NCI-H1105 (cell line): Measurements from ENCODE around the gene ZNF408.

Experiments used
- DNase-seq: peaks from one replicate; lab custom pipeline; 2025; lab: John Stamatoyannopoulos, UW

ZNF408 gene

GRCh38 chr11:46676436-46677158 is 24.2 kb upstream of the ZNF408 start:
- DNase-seq = no peak

DNA sequence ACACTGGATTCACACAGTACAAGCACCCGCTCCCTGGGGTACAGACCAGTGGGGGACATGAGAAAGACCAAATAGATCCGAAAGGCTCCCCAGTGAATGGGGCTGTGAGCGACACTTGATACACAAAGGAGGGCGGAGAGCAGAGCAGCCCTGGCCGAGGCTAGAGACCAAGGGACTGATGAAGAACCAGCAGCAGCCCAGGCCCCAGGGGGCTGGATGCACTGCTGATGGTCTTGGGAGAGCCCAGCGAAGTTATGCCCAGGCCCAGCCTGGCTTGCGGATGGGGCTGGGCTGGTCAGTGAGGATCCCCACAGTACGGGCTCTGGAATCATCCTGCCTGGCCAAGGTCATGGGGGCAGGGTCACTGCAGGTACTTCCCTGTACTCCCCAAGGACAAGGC is 23.7 kb upstream of the ZNF408 start:
- no peak for DNase-seq

GRCh38 chr11:46677991-46678740 is 22.7 kb upstream of the ZNF408 start:
- no peak for DNase-seq

DNA sequence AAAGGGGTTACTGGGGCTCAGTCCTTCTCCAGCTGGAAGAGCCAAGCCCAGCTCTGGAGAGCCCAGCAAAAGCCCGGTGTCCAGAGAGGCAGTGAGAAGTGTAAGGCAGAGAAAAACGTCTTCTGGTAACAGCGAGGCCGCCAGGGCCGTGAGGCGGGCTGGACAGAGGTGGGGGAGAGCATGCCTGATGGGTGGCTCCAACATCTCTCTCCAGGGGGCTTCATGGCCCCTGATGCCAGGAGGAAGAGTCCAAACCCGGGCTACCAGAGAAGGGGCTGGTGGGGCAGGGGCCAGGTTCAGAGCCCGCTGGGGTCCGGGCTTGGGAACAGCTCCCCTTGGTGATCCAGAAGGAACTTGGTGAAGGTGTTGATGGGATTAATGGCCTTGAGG is 22.1 kb upstream of the ZNF408 start:
- DNase-seq = no peak

- DNase-seq = no peak
Observed at GRCh38 chr11:46679241-46680163, 21.3 kb upstream of the ZNF408 start.

- DNase-seq = no peak
Observed at GRCh38 chr11:46680164-46680760, 20.6 kb upstream of the ZNF408 start.

DNA sequence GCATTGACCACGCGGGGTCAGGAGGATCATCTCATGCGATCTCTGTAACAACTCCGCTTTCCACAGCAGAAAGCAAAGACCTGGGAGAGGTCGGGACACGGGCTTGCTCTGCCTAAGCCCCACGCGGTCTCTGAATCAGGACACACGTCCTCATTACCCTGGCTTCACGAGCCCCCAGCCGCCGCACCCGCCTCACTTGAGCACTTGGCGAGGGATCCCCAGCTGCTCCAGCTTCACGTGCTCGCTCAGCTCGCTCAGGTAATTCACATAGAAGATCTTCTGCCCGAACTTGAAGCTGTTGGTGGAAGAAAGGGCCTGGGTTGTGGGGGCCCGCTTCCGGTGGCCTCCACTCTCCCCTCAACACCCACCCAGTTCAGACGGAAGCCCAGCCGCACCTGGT is 20.0 kb upstream of the ZNF408 start:
- DNase-seq = no peak

- no peak for DNase-seq
Observed at GRCh38 chr11:46681814-46682213, 19.0 kb upstream of the ZNF408 start.

- no peak for DNase-seq
Observed at GRCh38 chr11:46682773-46683752, 17.8 kb upstream of the ZNF408 start.

DNA sequence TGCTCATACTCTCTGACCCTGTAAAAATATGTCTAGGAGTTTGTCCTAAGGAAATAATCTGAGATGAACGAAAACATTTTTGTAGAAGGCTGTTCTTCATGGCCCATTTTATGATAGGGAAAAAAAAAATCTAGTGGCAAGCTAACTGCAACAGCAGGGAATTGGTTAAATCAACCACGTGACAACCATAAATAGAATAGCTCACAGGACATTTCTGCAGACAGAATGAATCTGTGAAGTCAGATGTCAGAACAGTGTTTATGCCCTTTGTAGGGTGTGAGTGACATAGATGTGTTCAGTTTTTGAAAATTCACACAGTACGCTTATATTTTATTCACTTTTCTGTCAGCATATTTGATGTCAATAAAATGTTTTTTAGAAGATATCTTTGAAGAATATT is 16.5 kb upstream of the ZNF408 start:
- DNase-seq = no peak

GRCh38 chr11:46686886-46687795 is 13.7 kb upstream of the ZNF408 start:
- peak; percentile 71 for DNase-seq

- no peak for DNase-seq
Observed at GRCh38 chr11:46690702-46691101, 10.1 kb upstream of the ZNF408 start.

GRCh38 chr11:46692450-46692849 is 8.4 kb upstream of the ZNF408 start:
- no peak for DNase-seq

- no peak for DNase-seq
Observed at GRCh38 chr11:46693597-46694012, 7.2 kb upstream of the ZNF408 start.

- DNase-seq = no peak
Observed at GRCh38 chr11:46694072-46694471, 6.8 kb upstream of the ZNF408 start.

- no peak for DNase-seq
Observed at GRCh38 chr11:46694607-46695006, 6.2 kb upstream of the ZNF408 start.

- DNase-seq = no peak
Observed at GRCh38 chr11:46695345-46696211, 5.3 kb upstream of the ZNF408 start.

DNA sequence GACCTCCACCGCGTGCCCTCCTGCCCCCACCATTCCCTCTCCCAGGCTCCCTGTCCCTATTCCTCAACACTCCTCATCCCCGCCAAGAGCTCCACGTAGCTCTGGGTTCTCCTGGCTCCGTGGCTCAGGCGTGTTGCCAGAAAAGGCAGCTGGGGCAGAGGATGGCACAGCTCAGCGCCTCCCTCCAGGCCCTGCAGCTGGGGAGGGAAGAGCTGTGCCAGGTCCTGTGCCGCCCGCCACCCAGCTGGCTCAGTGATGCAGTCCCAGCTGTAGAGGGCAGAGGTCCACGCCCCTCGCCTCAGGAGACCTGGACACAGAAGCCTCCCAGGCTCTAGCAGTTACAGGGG is 4.6 kb upstream of the ZNF408 start:
- DNase-seq = peak; percentile 4

DNA sequence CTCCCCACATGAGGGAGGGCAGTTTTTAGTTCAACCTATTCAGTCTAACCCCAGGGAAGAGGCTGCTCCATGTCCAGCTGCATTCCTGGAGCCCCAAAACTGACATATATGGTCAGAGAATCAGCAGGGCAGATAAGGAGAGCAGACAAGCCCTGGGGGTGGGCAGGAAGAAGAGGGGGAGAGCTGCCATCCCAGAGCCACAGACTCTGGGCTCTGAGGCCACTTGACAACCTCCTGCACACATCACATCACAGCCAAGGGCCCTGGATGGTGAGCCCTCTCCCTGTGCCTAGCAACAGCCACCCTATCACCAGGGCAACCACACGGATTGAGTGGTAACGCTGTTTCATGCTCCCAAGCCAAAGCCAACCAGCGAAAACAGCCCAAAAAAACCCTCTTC is 3.5 kb upstream of the ZNF408 start:
- DNase-seq = no peak
